H1 (cell line): ENCODE data around the gene HACD1. TPM values are rescaled to one million over a fixed set of nuclear protein-coding genes. Genes with fewer than 3 reads are reported as not detected.

Experiments
- BRCA1 ChIP-seq: IDR thresholded peaks from 2 replicates; pipeline ENCODE4 v1.6.1; 2012; ENCODE audit warnings: low read depth, low read length, improper control_type of control experiment
- GTF2F1 ChIP-seq: IDR thresholded peaks from 2 replicates; pipeline ENCODE4 v1.6.1; 2012; ENCODE audit warnings: low read depth, low read length, improper control_type of control experiment, borderline replicate concordance
- HDAC2 ChIP-seq, 2 experiments: fragments of 300-600 bp in 1 of 2; sonication (generic) in 1 of 2; IDR thresholded peaks; 2 replicates each; pipeline ENCODE4 v1.6.1; 2011 to 2012; ENCODE audit warnings: low read depth in 2 of 2, low read length in 2 of 2, mild to moderate bottlenecking in 2 of 2, moderate library complexity in 2 of 2, borderline replicate concordance in 1 of 2, inconsistent platforms in 1 of 2
- JUND ChIP-seq: IDR thresholded peaks from 2 replicates; pipeline ENCODE4 v1.6.1; 2011; ENCODE audit warnings: mild to moderate bottlenecking, improper control_type of control experiment, low read length
- SP1 ChIP-seq: IDR thresholded peaks from 2 replicates; pipeline ENCODE4 v1.6.1; 2011; ENCODE audit warnings: low read depth, low read length
- TBP ChIP-seq: IDR thresholded peaks from 2 replicates; pipeline ENCODE4 v1.6.1; 2011; ENCODE audit warnings: low read depth, low read length, improper control_type of control experiment
- TEAD4 ChIP-seq: IDR thresholded peaks from 2 replicates; pipeline ENCODE4 v1.6.1; 2012; ENCODE audit warnings: low read depth, low read length, inconsistent platforms, mixed read lengths
- polyA plus RNA-seq, 7 experiments: library from polyadenylated mRNA; depleted of rRNA in 3 of 7; stranded (reverse) in 5 of 7; unstranded in 2 of 7; fragments of >200 nt in 5 of 7; fragments of 200-250 nt in 2 of 7; gene quantifications; 1 replicate in 5 of 7; 2 replicates in 1 of 7; 4 replicates in 1 of 7; pipeline versions ENCODE4 v1.2.1 to v1.2.3, GENCODE V29; 2011 to 2013; ENCODE audit warnings: missing spikeins in 2 of 7, mixed read lengths in 2 of 7
- total RNA-seq: library from RNA; stranded (reverse); fragmentation: NEBNext Ultra II Directional; extraction: Animal tissue kit (Norgen Biotek cat#: 25700); gene quantifications from 2 replicates; pipeline ENCODE4 v1.2.1, GENCODE V29; 2021
- TF ChIP-seq, protein P1 (sequence below): fragments of 300-600 bp; sonication (generic); IDR thresholded peaks from 2 replicates; pipeline ENCODE4 v1.7.1; 2012; ENCODE audit warnings: low read length, moderate library complexity, mild to moderate bottlenecking, inconsistent platforms; ENCODE audit not compliant: insufficient replicate concordance

The HACD1 gene
- total and polyA plus RNA-seq, 2 of the 8 experiments (the other 6 are each of a cell fraction or from before 2014, with no cell fraction given), result 18.7 to 30.8 TPM

DNA sequence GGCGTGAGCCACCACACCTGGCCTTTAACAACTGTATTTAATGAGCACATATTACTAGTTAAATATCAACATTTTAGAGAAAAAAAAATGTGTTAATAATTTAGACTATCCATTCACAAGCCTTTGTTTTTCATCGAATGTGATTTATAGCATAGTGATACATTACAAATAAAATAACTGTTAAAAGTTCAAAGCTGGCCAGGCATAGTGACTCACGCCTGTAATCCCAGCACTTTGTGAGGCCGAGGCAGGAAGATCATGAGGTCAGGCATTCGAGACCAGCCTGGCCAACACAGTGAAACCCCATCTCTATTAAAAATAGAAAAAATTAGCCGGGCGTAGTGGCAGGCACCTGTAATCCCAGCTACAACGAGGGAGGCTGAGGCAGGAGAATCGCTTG, 72.7 kb downstream of the HACD1 start (continued):
- TF ChIP-seq, protein P1, sequence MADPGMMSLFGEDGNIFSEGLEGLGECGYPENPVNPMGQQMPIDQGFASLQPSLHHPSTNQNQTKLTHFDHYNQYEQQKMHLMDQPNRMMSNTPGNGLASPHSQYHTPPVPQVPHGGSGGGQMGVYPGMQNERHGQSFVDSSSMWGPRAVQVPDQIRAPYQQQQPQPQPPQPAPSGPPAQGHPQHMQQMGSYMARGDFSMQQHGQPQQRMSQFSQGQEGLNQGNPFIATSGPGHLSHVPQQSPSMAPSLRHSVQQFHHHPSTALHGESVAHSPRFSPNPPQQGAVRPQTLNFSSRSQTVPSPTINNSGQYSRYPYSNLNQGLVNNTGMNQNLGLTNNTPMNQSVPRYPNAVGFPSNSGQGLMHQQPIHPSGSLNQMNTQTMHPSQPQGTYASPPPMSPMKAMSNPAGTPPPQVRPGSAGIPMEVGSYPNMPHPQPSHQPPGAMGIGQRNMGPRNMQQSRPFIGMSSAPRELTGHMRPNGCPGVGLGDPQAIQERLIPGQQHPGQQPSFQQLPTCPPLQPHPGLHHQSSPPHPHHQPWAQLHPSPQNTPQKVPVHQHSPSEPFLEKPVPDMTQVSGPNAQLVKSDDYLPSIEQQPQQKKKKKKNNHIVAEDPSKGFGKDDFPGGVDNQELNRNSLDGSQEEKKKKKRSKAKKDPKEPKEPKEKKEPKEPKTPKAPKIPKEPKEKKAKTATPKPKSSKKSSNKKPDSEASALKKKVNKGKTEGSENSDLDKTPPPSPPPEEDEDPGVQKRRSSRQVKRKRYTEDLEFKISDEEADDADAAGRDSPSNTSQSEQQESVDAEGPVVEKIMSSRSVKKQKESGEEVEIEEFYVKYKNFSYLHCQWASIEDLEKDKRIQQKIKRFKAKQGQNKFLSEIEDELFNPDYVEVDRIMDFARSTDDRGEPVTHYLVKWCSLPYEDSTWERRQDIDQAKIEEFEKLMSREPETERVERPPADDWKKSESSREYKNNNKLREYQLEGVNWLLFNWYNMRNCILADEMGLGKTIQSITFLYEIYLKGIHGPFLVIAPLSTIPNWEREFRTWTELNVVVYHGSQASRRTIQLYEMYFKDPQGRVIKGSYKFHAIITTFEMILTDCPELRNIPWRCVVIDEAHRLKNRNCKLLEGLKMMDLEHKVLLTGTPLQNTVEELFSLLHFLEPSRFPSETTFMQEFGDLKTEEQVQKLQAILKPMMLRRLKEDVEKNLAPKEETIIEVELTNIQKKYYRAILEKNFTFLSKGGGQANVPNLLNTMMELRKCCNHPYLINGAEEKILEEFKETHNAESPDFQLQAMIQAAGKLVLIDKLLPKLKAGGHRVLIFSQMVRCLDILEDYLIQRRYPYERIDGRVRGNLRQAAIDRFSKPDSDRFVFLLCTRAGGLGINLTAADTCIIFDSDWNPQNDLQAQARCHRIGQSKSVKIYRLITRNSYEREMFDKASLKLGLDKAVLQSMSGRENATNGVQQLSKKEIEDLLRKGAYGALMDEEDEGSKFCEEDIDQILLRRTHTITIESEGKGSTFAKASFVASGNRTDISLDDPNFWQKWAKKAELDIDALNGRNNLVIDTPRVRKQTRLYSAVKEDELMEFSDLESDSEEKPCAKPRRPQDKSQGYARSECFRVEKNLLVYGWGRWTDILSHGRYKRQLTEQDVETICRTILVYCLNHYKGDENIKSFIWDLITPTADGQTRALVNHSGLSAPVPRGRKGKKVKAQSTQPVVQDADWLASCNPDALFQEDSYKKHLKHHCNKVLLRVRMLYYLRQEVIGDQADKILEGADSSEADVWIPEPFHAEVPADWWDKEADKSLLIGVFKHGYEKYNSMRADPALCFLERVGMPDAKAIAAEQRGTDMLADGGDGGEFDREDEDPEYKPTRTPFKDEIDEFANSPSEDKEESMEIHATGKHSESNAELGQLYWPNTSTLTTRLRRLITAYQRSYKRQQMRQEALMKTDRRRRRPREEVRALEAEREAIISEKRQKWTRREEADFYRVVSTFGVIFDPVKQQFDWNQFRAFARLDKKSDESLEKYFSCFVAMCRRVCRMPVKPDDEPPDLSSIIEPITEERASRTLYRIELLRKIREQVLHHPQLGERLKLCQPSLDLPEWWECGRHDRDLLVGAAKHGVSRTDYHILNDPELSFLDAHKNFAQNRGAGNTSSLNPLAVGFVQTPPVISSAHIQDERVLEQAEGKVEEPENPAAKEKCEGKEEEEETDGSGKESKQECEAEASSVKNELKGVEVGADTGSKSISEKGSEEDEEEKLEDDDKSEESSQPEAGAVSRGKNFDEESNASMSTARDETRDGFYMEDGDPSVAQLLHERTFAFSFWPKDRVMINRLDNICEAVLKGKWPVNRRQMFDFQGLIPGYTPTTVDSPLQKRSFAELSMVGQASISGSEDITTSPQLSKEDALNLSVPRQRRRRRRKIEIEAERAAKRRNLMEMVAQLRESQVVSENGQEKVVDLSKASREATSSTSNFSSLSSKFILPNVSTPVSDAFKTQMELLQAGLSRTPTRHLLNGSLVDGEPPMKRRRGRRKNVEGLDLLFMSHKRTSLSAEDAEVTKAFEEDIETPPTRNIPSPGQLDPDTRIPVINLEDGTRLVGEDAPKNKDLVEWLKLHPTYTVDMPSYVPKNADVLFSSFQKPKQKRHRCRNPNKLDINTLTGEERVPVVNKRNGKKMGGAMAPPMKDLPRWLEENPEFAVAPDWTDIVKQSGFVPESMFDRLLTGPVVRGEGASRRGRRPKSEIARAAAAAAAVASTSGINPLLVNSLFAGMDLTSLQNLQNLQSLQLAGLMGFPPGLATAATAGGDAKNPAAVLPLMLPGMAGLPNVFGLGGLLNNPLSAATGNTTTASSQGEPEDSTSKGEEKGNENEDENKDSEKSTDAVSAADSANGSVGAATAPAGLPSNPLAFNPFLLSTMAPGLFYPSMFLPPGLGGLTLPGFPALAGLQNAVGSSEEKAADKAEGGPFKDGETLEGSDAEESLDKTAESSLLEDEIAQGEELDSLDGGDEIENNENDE, result no peak
- TF ChIP-seq TBP (no peak), BRCA1 (no peak), SP1 (no peak), TEAD4 (no peak), JUND (no peak), HDAC2 (IDR thresholded peaks at IDR 0.05; ENCODE audit: borderline replicate concordance in 1 of 2, low read depth in 2 of 2, low read length in 2 of 2) (no peak), GTF2F1 (no peak)
